GM19023 (cell line): ENCODE data around the gene PCMTD2.
"Not testable (repeated sequence)": the region's sequence is repeated elsewhere in the genome, so short reads cannot be mapped to it uniquely, and the experiment has no call there.

Experiments
- ATAC-seq: cut with Tn5 transposase; IDR thresholded peaks from one replicate; pipeline ENCODE4 v1.9.1; 2021; ENCODE audit warnings: mild to moderate bottlenecking, moderate library complexity; ENCODE audit not compliant: unreplicated experiment

Gene PCMTD2

GRCh38 chr20:64223526-64224067 lies 32.0 kb upstream of the PCMTD2 start:
- no peak for ATAC-seq

DNA sequence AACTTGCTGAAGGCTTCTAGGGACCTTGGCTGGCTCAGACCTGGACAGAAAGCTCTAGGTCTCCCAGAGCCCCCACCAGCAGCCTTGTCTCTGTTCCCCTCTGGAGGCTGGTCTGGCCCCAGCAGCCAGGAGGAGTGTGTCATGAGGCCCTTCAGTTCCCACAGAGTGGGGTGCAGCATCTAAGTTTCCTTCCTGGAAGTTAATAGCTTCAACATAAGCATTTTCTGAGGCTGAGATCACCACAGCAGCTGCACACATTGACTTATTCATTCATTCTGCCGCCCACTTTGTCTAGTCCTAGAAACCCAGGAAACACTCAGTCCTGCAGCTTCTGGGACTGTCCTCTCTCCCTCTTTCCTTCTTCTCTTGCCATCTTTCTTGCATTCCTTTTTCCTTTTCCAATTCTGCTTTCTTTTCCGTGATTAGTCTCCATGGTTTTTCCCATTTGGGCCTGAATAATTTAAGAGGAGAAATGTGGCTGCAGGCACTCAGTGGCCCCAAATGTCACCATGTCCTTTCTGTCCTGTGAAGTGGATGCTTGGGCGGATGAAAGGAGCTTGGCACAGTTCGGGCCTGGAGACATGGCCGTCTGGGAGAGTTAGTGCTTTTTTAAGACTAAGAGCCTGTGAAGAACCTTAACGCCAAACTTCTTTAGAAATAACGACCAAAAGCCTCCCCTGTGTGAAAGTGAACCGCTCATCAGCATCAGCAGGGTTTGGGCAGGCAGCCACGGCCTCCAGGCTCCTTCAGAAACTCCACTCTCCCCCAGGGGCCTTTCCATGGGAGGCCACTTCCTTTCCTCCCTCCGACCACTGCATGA lies 31.0 kb upstream of the PCMTD2 start:
- no peak for ATAC-seq

- ATAC-seq, result no peak
These were observed 30.4 kb upstream of the PCMTD2 start for GRCh38 chr20:64225171-64225595.

DNA sequence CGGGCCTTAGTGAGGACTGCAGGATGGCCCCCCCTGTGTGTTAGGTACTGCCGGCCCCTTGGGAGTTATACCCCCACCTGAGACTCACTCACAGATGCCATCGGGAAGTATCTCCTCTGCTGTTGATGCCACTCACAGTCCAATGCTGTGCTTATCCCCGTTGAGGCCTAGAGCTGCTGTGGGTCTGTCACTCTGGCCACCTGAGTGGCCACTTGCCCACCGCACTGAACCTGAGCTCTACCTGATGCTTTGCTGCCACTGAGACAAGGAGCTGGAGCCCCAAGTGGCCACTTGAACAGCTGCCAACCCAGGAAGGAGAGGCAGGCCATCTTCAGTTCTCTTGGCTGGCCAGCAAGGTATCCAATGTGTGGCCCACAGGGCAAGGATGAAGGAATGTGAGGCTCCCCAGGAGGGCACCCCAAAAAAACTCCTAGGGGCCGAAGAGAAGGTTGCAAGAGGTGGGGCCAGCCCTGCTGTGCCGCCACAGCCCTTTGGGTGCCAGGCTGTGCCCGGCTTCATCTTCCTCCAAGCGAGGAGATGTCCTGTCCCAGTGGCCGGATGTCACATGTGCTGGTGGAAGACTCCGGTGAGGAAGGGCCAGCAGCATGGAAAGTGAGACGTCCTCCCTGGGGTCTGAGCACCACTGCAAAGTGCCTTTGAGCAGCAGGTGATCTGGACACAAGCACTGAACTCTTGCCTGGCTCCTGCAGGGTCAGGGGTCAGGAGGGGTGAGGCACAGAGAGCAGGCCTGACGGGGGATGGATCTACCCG lies 29.5 kb upstream of the PCMTD2 start:
- no peak for ATAC-seq

- ATAC-seq, result no peak
These were observed 28.6 kb upstream of the PCMTD2 start for GRCh38 chr20:64226686-64227580.

GRCh38 chr20:64228086-64228653 lies 27.4 kb upstream of the PCMTD2 start:
- ATAC-seq, result no peak

GRCh38 chr20:64228751-64229506 lies 26.6 kb upstream of the PCMTD2 start:
- no peak for ATAC-seq

- no peak for ATAC-seq
These were observed 26.0 kb upstream of the PCMTD2 start for GRCh38 chr20:64229507-64230061.

DNA sequence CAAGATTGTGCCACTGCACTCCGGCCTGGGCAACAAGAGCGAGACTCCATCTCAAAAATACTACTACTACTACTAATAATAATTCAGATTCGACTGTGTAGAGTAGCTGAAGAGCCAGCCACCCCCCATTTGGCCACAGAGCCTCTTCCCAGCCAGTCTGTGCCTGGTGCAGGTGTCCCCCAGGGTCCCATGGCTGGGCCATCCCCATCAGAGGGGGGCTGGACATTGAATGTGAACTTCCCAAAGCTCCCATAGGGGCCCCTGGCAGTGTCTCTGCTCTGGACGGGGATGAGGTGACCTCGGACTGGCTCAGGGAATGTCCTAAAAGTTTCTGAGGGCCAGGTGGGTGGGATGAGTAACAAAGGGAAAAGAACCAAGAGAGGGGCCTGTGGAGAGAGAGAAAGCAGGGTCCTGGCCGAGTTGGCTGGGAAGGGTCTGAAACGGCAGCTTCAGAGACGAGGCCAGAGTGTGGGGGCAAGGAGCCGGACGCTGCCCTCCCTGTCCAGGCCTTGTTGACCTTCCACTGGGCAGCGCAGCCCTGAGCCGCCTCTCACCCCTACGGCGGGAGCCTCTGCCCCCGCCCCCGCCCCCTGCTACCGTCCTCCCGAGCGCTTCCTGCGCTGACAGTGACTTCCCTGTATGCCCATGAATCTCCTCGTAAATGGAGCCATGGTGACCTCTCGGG lies 24.9 kb upstream of the PCMTD2 start:
- ATAC-seq, result no peak

- ATAC-seq, result no peak
These were observed 23.7 kb upstream of the PCMTD2 start for GRCh38 chr20:64231621-64232550.

- no peak for ATAC-seq
These were observed 22.8 kb upstream of the PCMTD2 start for GRCh38 chr20:64232794-64233193.

GRCh38 chr20:64233725-64234124 lies 21.8 kb upstream of the PCMTD2 start:
- ATAC-seq, result no peak

- no peak for ATAC-seq
These were observed 21.2 kb upstream of the PCMTD2 start for GRCh38 chr20:64234291-64234791.

DNA sequence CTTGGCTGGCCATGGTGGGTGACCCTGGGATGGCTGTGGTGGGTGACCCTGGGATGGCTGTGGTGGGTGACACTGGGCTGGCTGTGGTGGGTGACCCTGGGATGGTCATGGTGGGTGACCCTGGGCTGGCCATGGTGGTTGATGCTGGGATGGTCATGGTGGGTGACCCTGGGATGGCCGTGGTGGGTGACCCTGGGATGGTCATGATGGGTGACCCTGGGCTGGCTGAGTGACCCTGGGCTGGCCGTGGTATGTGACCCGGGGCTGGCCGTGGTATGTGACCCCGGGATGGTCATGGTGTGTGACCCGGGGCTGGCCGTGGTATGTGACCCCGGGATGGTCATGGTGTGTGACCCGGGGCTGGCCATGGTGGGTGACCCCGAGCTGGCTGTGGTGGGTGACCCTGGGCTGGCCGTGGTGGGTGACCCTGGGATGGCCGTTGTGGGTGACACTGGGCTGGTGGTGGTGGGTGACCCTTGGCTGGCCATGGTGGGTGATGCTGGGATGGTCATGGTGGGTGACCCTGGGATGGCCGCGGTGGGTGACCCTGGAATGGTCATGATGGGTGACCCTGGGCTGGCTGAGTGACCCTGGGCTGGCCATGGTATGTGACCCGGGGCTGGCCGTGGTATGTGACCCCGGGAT lies 20.5 kb upstream of the PCMTD2 start:
- not testable (repeated sequence) for ATAC-seq

- ATAC-seq, result no peak
These were observed 19.1 kb upstream of the PCMTD2 start for GRCh38 chr20:64236137-64237088.

- no peak for ATAC-seq
These were observed 18.2 kb upstream of the PCMTD2 start for GRCh38 chr20:64237316-64237715.
